HG03460 (cell line): ENCODE results near the gene CACNA1G.
A peak's percentile ranks its signal among the peaks of the same experiment; 100 is the strongest.

Experiments used
- ATAC-seq: cut with Tn5 transposase; IDR thresholded peaks from one replicate; pipeline ENCODE4 v1.9.1; 2021; ENCODE audit not compliant: unreplicated experiment

The CACNA1G gene

DNA sequence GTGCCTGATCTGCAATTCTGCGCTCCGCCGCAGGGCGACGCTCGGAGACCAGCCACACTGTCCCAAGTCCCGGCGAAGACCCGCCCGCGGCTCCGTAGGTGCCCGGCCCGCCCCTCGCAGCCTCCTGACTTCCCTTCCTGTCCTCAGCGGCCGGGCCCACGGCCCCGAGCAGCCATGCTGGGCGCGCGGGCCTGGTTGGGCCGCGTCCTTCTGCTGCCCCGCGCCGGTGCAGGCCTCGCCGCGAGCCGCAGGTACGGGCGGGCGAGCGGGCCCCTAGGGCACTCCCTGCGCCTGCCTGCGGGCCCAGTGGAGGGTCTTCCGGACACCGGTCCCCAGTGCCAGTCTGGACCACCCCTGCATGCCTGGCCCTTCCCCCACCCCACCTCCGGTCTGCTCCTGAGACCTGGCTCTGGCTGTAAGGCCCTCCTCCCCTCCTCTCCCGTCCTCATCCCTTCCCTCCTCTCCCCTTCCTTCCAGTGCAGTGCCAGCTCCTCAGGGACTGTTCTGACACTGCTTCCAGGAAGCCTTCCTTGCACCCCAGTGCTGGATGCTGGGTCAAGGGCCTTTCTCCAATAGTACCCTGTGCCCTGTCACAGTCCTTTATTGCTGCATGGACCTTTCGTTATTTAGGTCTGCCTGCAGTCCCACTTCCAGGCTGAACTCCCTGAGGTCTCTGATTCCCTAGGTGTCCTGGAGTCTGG, 13.3 kb upstream of the CACNA1G start, which contains the start of gene SPATA20:
Gene SPATA20 (plus strand): TSS at position 140 of the 701 bp plus-strand sequence. CDS start 35 bp downstream, at position 175.
- ATAC-seq, result peak; percentile 66

DNA sequence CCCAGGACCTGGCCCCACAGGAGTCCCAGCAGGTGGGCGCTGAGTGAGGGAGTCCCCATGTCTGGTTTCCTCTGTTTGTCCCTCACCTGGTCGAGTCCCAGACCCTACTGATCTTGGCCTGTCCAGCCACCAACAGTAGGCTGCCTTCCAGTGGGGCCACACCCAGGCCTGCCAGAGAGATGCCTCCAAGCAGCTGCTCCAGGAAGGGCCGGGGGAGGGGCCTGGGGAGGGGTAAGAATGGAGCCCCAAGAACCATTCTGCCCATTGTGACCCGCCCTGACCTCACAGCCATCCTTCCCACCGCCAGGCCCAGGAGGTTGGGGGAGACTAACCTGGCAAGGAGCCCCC, 12.8 kb upstream of the CACNA1G start:
- no peak for ATAC-seq

DNA sequence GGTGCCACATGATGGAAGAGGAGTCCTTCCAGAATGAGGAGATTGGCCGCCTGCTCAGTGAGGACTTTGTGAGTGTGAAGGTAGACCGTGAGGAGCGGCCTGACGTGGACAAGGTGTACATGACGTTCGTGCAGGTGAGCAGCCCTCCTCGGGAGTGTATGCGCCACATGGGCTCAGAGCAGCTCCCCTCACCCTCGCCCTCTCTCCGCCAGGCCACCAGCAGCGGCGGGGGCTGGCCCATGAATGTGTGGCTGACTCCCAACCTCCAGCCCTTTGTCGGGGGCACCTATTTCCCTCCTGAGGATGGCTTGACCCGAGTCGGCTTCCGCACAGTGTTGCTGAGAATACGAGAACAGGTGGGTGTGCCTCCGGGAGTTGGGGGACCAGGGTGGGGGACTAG, 11.7 kb upstream of the CACNA1G start:
- ATAC-seq, result no peak

DNA sequence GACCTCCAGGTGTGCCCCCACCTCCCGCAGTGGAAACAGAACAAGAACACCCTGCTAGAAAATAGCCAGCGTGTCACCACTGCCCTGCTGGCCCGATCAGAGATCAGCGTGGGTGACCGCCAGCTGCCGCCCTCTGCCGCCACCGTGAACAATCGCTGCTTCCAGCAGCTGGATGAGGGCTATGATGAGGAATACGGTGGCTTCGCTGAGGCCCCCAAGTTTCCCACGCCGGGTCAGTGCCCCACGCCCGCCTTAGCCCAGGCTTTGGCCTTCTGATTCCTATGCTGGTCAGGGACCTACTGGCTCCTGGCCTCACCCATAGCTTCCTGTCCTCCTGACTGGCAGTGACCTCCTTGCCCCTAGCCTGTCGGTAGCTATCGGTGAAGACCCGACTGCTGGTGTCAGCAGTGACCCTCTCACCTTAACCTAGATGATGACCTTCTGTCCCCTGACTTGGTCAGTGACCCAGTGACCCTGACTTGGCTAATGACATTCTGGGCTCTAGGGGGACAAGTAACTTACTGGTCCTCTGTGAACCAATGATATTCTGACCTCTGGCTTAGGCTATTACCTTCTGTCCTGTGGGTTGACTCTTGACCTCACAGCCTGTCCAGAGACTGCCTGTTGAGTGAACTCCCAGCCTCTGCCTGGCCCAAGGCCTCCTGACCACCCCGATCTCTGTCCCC, 11.1 kb upstream of the CACNA1G start:
- ATAC-seq, result no peak

DNA sequence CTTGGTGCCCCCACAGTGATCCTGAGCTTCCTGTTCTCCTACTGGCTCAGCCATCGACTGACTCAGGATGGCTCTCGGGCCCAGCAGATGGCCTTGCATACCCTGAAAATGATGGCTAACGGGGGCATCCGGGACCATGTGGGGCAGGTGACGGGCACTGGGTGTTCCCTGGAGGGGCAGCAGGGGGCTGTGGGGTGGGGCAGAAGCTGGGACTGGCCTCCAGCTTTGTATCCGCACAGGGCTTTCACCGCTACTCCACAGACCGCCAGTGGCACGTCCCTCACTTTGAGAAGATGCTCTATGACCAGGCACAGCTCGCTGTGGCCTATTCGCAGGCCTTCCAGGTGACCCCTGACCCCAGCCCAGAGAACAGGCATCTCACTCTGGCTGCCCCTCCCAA, 10.5 kb upstream of the CACNA1G start:
- ATAC-seq, result no peak

DNA sequence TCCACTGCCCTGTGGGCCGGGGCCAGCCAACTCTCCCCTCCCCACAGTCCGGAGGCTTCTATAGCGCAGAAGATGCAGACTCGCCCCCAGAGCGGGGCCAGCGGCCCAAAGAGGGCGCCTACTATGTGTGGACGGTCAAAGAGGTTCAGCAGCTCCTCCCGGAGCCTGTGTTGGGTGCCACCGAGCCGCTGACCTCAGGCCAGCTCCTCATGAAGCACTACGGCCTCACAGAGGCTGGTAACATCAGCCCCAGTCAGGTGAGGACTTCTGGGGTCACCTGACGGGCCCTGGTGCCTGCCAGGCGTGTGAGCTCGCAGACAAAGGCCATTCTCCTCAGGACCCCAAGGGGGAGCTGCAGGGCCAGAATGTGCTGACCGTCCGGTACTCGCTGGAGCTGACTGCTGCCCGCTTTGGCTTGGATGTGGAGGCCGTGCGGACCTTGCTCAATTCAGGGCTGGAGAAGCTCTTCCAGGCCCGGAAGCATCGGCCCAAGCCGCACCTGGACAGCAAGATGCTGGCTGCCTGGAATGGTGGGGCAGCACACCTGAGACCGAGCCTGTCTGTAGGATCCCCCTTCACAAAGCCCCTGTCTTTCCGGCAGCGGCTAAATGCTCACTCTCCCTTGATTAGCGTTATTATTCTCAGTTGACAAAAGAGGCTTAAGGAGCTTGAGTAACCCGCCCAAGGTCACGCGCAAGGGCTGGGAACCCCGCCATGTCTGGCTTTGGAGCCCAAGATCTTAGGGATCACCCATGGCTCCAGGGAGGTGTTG, 9.7 kb upstream of the CACNA1G start:
- ATAC-seq, result no peak

DNA sequence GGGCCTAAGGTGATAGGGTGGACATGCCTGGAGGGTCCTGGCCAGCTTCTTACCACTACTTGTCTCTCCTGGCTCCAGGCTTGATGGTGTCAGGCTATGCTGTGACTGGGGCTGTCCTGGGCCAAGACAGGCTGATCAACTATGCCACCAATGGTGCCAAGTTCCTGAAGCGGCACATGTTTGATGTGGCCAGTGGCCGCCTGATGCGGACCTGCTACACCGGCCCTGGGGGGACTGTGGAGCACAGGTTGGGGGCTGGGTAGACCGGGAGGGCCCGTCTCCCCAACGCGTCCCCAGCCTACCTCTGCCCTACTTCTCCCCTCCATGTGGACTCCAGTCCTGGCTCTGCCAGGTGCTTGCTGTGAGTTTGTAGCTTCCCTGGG, 9.1 kb upstream of the CACNA1G start:
- ATAC-seq, result no peak

DNA sequence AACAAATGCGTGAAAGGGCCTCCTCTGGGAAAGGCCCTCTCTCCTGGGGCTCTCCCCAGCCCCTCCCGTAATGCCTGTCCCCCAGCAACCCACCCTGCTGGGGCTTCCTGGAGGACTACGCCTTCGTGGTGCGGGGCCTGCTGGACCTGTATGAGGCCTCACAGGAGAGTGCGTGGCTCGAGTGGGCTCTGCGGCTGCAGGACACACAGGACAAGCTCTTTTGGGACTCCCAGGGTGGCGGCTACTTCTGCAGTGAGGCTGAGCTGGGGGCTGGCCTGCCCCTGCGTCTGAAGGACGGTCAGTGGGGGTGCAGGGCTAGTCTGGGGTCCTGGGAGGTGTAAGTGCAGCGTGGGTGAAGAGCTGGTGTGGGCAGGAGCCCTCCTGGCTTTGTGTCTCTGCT, 8.6 kb upstream of the CACNA1G start:
- no peak for ATAC-seq

DNA sequence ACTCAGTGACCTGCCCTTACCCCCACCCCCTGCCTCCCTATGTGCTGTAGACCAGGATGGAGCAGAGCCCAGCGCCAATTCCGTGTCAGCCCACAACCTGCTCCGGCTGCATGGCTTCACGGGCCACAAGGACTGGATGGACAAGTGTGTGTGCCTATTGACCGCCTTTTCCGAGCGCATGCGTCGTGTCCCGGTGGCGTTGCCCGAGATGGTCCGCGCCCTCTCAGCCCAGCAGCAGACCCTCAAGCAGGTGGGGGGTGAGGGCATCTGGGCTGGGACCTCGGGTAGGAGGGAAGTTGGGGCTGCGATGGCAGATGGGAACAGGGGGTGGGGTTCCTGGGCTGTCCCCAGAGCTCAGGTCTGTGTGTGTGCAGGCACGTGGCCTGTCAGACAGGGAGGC, 6.3 kb upstream of the CACNA1G start:
- no peak for ATAC-seq

DNA sequence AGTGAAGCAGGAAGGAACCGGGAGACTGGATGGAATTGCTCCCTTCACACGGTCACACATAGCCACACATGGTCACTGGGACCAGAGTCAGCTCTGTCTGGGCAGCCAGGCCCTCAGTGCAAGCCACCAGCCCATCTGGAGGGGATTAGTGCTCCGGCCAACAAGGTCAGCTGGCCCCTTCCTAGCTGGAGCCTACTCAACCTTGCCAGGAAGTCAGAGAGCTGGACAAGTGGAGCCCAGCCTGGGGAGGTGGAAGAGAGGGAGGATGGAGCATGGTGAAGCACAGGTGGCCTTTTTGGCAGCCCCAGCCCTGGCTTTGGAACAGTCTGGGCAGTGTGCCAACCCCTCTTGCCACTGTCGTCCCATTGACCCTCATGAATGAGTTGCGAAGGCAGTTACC, 3.7 kb upstream of the CACNA1G start:
- no peak for ATAC-seq

DNA sequence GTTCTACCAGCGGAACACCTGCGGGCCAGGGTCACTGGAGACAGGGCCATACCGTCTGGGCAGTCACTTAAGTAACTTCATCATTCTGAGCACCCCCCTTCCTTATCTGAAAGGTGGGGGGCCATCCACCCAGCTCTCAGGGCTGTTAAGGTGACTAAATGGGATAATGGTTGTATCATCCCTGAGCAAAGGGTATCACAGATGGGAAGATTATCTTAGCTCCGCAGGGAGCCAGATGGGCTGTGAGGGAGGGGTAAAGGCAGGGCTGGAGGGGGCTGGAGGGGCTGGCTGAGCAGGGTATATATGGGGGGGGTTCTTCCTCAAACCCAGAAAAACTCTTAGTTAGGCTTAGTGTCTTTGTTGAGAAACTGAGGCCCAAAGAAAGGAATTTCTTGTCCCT, 2.9 kb upstream of the CACNA1G start:
- no peak for ATAC-seq

DNA sequence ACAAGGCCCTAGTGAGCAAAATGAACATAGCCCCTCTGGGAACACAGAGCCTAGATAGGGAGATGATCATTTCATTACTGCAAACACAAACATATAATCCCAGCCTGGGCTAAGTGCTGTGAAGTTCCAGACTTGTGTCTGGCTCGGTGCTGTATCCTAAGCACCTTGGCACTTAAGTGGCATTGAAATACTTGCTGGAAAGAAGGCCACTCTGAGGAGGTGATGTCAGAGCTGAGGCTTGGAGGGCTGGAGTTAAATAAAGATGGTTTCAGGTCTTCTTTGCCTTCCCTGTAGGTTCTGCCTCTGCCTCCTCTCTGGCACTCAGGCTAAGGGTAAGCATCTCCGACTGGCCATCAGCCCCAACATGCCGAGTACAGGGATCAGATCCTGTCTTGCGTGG, 2.4 kb upstream of the CACNA1G start:
- no peak for ATAC-seq

DNA sequence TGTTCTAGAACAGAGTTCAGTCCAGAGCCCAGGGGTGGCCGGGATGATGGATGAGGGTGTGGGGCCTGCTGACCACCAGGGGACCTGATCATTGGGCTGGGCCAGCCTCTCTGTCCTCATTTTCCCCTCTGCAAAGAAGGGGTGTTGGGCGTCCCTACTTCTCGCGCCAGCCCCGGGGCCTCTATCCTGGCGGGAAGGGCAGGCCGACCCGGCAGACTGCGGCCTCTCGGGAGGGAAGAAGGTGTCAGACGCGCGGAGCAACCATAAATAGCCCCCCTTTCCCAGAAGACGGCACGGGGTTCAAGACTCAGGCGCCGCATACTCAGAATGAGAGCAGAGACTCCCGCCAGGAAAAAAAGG, 2.0 kb upstream of the CACNA1G start:
- ATAC-seq, result no peak

DNA sequence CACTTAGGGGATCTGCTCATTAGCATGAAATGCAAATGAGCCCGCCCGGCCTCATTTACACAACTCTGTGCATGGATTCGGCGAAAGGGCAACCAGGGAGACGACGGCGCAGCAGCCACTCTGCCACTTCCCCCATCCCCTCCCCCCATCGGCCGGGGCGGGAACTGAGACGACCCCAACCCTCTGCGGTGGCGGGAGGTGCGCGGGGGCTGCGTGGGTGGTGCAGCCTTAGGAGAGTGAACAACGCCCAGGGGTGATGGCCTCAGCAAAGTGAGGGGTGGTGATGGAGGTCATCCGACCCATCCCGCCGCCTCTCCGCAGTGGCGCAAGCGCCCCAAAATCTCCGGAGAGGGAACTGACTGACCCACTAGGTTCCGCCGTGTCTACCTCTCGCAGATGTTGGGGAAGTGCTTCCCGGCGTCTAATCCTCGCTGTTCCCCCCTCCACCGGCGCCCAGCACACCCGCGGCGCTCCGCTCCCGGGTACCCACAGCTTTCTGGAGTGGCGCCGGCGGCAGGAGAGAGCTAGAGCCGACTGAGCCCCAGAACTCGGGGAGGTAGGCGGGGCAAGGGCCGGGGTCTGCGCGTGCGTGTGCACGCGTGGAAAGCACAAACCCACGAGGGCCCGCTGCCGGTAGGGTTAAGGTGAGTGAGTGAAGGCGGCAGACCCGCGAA, 1.4 kb upstream of the CACNA1G start:
- no peak for ATAC-seq

DNA sequence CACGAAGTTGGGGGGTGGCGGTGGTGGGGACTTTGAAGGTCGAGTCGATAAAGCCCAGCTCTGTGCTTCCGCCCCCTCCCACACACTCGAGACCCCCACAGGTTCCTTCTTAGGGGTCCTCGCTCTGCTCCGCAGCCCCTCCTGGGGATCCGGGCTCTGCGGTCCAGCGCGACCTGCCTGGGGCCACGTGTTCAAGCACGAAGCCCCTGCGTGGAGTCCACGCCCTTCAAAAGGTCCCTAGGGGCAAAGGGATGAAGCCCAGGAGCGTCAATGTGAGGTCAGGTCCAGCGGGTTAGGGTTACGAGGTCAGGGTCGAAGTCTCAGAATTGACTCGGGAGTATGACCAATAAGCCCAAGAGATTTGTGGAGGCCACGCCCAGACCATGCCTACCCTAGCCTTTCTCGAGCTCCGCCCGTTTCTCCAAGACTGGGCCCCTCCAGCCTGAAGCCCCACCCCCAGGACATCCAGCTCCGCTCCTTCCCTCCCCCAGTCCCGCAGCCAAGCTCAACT, 786 bp upstream of the CACNA1G start:
- ATAC-seq, result no peak

DNA sequence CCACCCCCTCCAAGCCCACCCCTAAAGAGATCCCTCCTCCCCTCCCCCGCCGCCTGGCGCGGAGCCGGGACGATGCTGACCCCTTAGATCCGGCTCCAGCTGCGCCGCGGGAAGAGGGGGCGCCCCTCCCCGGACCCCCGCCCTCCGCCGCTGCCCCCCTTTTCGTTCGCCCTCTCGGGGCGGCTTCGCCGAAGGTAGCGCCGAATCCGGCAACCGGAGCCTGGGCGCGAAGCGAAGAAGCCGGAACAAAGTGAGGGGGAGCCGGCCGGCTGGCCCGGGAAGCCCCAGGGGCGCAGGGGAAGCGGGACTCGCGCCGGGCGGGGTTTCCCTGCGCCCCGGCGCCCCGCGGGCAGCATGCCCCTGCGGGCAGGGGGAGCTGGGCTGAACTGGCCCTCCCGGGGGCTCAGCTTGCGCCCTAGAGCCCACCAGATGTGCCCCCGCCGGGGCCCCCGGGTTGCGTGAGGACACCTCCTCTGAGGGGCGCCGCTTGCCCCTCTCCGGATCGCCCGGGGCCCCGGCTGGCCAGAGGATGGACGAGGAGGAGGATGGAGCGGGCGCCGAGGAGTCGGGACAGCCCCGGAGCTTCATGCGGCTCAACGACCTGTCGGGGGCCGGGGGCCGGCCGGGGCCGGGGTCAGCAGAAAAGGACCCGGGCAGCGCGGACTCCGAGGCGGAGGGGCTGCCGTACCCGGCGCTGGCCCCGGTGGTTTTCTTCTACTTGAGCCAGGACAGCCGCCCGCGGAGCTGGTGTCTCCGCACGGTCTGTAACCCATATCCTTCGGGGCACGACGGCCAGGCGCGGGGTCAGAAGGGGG, 623 bp downstream of the CACNA1G start:
- no peak for ATAC-seq

DNA sequence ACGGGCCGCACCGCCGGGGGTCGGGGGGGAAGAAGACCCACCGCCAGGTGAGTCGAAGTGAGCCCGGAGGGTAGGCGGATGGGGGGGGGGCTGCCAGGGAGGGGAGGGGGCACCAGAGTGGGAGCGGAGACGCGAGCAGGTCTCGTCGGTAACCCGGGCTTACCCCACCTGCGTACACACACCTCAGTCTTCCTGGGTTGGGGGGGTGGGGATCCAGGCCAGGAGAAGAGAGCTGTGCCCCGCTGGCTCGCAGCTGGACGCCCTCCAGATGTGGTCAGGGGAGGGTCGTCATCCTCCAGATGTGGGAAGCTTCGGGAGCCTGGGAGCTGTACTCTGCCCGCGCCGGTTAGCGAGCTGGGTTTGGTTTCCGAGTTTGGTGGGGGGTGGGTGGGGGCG, 1.2 kb downstream of the CACNA1G start:
- ATAC-seq, result no peak

DNA sequence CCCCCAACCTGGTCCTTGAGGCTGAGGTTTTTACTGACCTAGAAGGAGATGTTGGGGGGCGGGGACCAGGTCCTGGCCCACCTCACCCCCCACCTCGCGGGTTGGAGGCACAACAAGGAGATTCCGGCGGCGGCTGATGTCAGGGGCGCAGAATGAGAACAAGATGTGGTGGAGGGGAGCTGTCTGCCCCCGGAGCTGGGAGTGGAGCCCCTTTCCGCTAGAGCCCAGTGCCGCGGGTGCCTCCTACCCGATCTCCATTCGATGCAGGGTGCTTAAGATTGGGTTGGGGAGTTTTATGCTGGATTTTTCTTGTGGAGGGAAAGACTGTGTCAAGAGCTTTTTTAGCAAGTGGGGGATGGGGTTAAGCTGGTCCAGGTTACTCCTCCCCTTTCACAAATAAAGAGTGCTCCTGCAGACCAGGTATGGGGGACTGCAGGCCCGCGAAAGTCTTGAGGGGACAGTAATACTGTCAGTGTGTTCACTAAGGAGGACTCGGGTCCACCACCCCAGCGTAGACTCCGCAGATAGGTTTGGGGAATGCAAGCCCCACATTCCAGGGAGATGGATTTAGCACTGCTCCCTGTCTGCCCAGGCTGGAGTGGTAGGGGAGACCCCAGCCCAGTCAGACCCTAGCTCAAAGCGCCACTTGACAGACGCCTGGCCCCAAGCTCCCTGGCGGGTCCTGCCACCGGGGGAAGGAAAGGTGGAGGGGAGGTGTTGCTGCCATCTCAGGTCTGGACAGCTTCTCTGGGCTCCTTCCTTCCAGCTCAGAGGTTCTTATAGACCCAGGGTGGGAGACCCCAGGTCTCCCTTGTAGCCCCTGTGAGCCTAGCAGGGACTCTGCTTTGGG, 2.0 kb downstream of the CACNA1G start:
- no peak for ATAC-seq

DNA sequence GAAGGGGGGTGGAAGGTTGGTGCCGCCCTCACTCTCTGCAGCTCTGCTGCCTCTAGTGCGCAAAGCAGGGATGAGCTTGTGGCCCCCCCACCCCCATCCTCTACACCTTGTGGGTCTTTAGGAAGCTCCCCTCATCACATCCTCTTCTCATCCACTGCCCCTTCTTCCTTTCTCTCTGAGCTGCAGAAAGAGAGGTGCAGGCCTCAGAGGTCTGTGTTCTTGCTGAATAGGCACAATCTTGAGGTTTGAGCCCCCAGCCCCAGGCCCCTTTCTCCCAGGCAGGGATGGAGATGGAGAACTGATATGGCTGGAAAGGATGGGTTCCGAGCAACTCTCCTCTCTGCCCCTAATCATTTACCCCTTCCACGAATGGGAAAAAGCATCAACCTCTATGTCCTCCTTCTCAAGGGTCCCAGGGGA, 2.6 kb downstream of the CACNA1G start:
- no peak for ATAC-seq

DNA sequence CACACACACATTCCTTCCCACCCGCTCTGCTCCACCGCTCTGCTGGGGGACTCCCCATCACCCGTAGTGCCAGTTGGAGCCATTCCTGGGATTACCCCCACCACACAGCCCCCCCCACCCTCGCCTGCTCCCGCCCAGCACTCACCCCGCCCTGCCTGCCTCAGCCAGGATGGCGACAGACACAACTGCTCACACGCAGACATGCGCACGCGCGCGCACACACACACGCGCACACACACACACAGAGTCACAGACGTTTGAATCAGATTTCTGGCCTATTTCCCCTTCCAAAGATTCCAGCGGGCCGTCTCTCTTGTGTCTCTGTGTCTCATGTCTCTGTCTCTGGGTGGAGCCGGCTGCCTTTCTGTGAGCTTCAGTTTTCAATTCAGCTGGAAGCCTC, 4.4 kb downstream of the CACNA1G start:
- no peak for ATAC-seq
